HG03558 (cell line): ENCODE results near the gene OVCH1.
"Not testable (repeated sequence)": the region's sequence is repeated elsewhere in the genome, so short reads cannot be mapped to it uniquely, and the experiment has no call there.

Experiments
- ATAC-seq: cut with Tn5 transposase; IDR thresholded peaks from one replicate; pipeline ENCODE4 v1.9.1; 2021; ENCODE audit warnings: moderate number of reproducible peaks; ENCODE audit not compliant: unreplicated experiment; ENCODE audit errors: extremely low read depth

Gene OVCH1

DNA sequence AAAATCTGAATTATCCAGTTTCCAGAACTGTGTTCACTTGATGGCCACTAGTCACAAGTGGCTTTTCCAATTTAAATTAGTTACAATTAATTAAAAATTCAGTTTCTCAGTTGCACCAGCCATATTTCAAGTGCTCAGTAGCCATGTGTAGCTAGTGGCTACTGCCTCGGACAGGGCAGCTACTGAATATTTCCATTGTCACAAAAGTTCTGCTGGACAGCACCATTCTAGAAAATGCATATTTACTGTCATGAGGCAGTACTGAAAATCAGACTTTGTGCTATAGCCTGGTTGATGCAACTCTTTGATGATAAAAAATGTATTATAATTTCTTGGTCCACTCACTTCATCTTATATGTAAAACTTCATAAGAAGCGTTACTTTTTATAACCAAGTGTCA is 11.5 kb upstream of the OVCH1 start:
- no peak for ATAC-seq

DNA sequence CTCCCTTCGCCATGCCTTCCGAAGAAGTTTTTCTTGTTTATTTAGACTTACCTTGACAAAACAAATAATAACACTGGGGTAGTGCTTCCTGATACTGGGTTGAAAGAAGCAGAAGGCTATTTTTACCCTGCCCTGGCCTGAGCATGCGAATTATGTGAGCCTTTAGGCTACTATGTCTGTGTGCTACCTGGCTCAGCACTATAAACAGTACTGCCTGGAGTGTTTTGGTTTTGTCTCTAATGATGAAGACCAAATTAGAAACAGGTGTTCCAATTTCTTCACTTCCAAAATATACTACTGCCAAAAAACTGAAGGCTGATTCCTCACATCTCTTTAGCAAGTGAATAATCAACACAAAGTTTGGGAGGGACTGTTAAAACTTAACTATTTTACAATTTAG is 7.6 kb upstream of the OVCH1 start:
- no peak for ATAC-seq

DNA sequence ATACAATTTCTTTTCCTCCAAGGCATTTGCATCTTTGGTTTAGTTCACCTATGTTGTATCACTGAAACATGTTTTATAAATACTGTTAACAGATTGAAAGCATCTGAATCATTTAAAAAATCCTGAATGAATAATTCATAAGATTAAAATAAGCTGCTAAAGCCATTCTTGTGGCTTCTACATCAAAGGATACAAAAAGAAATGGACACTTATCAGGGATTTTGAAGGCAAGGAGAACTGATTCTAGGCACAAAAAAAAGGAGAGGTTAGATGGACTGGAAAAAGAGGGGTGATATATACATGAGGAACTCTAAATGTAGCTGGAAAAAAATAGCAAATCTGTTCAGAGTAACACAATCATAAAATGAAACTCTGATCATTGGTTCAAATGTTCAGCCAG is 5.8 kb upstream of the OVCH1 start:
- no peak for ATAC-seq

DNA sequence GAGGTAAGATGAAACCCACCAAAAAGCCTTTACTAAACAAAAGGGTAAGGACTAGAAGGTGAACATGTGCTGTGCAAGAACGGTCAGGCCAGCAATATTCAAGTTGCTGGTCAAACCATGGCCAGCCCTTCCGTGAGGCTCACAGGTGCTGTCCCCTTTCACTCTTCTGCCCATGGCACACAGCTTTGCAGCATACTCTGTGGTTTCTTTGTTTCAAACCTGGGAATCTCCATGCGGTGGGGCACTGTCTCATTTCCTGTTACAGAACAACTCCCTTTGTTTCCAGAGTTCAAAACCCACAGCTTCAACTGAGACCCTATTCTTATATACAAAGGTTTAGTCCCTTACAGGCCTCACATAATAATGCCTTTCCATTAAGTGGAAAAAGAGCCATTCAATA is 1.7 kb upstream of the OVCH1 start:
- ATAC-seq: no peak

DNA sequence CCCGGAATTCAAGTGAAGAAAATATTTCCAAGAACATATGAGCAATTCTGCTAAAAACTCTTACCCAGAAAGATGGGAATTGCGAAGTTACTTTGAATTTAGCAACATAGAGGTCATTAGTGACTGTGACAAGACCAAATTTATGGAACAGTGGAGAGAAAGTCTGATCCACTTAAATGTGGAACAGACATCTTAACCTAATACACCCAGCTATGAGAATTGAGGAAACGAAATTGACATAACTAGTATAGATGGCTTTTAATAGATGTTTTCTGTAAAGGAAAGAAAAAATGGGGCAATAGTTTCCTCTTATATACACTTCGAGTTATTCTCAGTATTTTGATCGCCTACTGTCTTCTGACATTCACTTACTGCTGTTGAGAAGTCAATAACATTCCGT is 4.6 kb downstream of the OVCH1 start:
- no peak for ATAC-seq

DNA sequence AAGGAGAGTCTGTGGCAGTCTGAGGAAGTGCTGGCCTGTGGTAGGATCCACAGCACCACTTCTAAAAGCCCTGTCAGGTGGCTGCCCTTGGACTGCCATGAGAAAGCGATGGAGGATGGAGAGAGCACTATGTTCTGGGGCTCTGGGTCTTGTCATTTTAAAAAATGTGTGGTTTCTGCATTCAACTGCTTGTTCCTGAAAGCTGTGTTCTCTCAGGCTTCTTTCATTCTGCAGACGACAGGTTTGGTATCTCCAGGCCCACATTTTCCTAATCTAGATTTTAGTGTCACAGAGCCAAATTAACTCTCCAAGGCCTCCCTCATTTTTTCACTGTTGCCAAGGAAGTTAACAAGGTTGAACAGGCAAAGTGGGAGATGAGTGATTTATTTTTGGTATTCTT is 10.5 kb downstream of the OVCH1 start:
- ATAC-seq: no peak

DNA sequence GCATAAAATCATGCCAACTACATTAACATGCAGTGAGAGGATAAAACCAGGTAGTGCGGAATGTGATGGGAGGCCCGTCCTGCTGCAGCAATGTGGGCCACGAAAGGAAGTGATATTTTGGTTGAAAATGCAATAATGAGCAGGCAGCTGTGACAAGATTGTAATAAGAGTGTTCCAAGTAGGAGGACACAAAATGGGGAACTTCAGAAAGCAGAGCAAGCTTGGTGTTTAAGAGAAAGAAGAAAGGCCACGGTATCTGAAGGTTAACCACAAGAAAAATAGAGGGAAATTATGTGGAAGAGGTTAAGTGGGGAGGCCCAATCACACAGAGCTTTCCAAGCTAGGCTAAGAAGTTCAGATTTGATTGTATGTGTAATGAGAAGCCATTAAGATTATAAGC is 34.3 kb downstream of the OVCH1 start:
- ATAC-seq: no peak

DNA sequence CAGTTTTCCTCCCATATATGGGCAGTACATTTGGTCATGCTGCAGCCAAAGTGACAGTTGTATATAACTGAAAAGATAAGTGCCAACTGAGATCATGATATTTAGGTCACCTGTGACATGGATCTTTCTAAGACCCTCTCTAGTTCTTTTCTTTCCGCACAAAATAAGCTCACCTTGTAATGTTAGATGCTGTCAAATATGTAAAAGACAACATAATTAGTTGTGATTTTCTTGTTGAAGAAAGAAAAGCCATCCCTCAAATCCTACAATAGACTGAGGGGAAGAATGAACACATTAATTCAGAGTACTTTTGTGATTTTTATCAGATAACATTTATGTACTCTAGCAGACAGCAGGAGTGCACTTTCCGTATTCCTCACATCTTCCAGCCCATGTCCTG is 37.4 kb downstream of the OVCH1 start:
- no peak for ATAC-seq

DNA sequence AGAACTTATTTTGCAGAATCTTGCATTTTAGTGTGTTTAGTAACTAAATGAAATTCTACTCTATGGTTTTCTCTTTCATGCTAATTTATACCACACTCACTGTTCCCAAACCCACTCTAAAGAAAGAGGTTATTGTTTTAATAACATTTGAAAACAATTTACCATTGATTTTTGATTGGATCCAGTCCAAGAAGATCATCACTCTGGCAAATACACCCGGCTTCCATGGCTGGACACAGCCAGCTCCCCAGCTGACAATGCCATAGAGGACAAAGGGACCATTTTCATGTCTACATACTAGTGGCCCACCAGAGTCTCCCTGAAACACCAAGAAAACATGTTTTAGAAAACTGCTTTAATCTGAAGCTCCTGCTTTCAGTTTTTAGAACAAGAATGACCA is 42.4 kb downstream of the OVCH1 start:
- no peak for ATAC-seq

DNA sequence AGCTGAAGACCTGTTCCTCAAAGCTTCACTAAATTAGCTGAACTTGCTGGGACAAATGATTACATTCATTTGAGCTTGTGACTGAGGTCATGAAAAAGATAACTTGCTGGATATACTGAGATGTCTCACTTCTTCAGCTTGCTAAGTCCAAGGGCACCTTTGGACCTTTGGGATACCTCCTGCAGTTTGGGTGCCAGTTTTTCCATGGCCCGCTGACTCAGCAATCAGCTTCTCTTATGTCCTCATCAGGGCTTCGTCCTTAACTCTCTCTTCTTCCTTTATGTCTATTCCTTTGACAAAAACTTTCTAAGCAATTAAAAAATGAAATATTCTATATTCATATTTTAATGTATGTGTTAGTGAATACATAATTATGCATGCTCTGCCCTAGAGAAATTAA is 45.6 kb downstream of the OVCH1 start:
- no peak for ATAC-seq

DNA sequence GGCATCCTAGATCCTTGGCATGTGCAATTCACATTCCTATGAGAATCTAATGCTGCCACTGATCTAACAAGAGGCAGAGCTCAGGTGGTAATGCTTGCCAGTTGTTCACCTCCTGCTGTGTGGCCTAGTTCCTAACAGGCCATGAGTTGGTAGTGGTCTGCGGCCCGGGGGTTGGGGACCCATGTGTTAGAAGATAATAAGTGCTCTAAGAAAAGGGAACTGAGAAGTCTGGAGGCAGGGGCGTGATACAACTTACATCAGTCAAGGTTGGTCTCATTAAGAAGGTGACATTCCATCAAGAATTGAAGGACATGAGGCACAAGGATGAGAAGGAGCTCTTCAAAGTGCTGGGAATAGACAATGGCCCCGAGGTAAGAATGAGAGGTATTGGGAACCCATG is 49.3 kb downstream of the OVCH1 start:
- no peak for ATAC-seq

DNA sequence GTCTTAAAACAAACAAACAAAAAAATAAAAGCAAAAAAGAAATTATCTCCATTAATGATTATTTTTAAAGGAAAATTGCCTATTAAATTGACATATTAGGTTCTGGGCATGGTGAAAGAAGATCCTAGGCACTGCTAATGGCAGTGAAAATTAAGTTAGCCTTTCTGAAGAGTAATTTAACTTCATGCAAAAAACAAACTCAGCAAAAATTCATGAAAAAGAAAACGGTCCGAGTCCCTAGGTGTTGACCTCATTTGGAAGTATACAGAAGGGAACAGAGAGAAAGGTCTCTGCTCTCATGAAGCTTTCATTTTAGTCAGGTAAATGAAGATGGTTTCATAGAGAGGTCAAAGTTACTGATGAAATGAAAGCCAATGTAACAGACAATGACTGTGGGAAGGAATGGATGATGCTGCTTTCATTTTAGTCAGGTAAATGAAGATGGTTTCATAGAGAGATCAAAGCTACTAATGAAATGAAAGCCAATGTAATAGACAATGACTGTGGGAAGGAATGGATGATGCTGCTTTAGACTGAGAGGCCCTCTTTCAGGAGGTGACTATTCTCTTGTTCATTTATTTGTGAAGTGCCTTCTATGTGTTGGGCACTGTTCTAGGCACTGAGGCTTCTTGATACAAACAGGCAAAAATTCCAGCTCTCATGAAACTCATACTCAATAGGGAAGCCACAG is 50.1 kb downstream of the OVCH1 start:
- ATAC-seq: no peak

DNA sequence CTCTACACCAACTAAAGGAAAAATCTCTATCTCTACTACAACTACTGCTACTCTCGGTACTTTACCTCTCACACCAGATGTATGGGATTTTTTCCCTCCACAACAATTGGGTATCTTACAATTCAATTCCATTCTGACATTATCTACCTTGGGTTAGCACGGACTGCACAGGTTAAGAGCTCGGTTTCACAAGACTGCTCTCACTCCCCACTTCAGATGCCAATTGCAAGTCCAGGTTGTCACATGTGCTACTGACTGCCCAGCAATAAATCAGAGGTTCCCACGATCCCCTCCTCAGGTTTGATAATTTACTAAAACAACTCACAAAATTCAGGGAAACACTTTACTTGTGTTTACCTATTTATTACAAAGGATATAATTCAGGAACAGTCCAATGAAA is 58.0 kb downstream of the OVCH1 start:
- ATAC-seq: no peak

DNA sequence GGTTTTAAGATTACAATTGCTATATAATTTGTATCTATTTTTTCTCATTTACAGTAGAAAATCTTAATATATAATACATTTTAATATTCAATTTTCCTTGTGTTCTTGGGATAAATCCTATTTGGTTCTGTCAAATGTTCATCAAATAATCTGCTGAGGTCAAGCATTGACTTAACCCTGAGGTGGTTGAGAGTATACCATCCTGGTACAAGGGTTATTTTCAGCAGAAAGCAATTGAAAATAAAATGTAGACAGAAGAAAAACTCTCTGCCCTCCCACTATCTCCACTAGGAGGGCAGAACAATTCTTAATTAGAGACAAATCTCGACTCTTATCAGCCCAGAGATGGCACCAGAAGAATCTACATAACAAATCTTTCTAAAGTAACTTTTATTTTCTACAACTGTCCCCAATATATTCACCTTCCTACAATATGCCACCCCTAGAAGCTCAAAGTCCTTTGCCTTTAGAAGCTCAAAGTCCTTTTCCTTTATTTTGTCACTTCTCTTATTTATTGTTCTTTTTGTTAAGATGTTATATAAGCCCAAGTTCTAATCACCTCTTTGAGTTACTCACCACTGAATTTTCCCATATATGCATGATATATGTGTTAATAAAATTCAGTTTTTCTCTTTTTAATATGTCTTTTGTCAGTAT is 58.6 kb downstream of the OVCH1 start:
- ATAC-seq: no peak

DNA sequence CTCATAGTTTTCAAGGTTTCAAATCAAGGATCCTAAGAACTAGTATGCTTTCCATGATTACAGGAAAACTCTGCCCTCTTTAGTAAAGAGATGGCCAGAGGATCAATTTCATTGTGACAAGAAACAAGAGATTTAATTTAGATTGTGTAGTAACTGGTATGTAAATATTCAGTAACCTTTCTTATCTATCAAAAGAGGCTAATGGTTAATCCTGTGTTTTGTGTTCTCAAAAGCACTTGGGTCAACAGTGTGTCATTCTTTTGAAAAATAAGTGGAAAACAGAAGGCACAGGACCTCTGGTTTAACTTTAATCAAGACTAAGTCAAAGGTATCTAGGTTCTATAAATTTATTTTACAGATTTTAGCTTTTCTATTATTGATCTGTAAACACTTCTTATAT is 59.9 kb downstream of the OVCH1 start:
- ATAC-seq: no peak

DNA sequence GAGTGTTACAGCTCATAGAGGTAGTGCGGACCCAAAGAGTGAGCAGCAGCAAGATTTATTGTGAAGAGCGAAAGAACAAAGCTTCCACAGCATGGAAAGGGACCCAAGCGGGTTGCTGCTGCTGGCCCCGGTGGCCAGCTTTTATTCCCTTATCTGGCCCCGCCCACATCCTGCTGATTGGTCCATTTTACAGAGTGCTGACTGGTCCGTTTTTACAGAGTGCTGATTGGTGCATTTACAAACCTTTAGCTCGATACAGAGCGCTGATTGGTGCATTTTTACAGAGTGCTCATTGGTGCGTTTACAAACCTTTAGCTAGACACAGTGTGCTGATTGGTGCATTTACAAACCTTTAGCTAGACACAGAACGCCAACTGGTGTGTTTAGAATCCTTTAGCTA is 60.7 kb downstream of the OVCH1 start:
- not testable (repeated sequence) for ATAC-seq

DNA sequence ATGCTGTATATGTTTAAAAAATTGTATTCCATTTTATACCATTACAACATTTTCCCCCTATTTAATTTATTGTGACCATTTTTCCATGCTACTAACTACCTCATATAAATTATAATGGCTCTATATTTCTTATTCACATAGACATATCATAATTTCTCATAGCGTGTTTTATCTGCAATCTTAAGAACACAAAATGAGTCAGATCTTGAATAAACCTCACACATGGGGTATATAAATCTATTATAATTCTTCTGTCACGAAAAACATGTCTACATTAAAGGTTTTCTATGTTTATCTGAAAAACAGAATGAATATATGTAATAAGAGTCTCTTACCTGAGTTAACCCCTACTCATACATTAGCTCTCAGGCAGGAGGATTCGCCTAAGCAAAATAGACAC is 66.0 kb downstream of the OVCH1 start:
- ATAC-seq: no peak

DNA sequence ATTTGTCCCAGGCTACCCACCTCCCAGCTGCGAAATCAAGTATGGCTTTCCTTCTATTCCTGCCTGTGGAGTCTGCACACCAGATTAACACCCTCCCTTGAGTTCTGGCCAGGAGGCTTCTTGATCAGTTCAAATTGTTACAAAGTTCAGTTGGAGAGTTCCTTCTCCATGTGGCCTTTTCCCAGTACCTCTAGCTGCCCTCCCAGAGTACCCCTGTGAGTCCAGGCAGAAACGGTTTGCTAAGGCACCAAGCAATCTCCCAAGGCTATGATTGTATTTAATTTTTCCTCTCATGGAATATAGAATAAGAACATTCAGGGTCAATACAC is 66.8 kb downstream of the OVCH1 start:
- ATAC-seq: no peak

DNA sequence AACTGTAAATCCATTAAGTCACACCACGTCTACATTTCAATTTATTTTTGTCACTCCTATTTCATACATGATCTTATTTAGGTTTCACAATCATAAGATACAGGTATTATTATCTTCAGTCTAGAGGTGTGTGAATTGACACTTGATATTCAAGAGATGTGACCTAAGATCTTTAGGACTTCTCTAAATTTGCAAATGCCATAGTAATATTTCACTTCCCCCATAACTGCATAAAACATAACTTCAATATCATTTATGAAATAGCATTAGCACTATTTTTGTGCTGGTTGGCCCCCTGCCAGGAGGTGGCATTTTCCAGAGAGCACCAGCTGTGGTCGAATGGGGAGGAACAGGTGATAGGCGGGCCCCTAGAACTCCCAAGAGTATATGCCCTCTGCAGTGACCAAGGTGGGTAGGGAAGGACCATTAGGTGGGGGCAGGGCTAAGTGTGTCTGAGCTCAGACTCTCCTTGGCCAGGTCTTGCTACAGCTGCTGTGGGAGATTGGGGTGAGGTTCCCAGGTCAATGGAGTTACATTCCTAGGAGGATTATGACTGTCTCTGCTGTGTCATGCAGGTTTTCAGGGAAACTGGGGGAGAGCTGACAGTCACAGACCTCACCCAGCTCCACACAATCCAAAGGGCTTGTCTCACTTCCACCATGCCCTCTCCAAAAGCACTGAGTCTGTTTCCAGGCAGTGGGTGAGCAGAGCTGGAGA is 67.3 kb downstream of the OVCH1 start:
- no peak for ATAC-seq

DNA sequence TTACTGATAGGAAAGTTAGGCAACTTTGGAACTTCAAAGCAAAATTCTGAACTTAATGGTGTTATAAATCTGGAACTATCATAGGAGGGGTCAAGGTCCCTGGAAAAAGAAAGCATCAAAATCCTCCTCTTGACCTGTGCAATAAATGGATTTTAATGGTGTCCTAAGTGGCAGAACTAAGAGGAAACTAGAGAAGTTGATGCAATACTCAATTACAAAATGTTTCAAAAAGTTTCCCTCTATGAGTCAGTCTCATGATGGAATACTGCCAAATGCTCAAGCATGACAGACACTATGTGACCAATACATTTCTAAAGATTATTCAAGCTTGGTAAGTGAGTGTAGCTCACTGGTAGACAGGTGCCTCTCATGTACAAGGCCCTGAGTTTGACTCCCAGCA is 68.9 kb downstream of the OVCH1 start:
- ATAC-seq: peak; percentile 36

DNA sequence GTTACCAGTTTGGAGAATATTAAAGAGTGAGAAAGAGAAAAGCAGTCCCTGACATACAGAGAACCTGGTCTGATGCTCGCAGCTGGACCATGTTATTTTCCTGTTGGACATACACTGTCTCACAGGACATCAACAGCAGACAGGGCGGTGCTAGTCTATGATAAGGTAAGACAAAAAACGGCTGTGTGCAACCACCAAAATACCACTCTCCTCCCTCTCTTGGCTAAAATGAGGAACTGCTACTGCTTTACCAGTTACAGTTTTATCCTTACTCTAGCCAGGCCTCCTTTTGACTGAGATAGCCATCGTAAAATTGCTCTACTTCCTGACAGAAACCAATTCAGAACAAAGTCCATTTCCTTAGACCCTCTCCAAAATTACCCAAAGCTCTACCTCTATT is 69.5 kb downstream of the OVCH1 start:
- ATAC-seq: peak; percentile 91

DNA sequence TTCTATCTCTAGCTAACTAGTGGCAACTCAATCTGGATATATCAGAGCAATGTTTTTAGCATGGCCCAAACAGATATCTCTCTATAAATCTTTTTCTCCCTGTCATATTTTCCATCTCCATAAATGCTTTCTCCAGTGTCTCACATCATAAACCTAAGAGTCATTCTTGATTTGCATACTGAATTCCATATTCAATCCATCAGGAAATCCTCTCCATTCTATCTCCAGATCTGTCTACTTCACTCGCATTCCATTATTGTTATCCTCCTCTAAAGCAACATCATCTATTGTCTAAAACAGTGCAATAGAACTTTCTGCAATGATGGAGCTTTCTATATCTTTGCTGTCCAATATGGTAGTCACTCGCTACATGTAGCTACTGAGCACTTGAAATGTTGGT is 71.0 kb downstream of the OVCH1 start:
- no peak for ATAC-seq
